Stimulated activated CD4-positive, alpha-beta T cell treated with anti-CD3 and anti-CD28 coated beads, Interleukin-15, amount 100 ng/mL, for 1 hour (primary cell): ENCODE results near the gene FER1L5.
A peak's percentile ranks its signal among the peaks of the same experiment; 100 is the strongest.
"Not testable (repeated sequence)": the region's sequence is repeated elsewhere in the genome, so short reads cannot be mapped to it uniquely, and the experiment has no call there.

Experiments used
- DNase-seq, 2 donors: peaks; one replicate each; pipeline ENCODE4 v3.0.0-alpha.2; 2020; ENCODE audit warnings: low read depth in 1 of 2, low spot score in 1 of 2

FER1L5 gene

DNA sequence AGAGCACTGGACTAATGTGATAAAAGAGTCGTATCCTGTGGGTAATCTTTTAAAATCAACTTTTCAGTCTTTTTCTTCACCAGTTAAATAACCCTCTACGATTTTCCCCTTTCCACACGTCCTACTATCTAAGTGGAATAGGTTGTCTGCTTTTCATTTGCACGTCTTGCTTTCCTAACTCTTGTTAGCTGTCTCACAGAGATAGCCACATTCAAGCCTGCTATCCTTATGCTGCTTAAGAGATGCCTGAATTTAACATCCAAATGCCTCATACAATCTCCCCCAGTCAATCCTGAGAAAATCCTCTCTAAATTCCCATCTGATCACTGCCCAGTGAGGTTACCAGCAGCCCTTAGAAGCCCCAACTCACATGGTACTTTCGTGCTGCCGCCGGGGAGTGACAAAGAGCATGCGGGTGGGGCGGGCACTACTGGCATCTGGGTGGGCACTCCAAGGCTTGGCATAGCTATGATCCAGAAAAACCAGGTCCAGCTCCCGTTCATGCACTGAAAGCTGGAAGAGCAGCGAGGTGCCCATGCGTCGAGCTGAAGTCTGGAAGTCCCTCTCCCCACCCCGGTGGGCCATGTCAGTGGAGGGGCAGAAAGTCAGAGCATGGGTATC lies 5.9 kb upstream of the FER1L5 start:
- no peak for DNase-seq

DNA sequence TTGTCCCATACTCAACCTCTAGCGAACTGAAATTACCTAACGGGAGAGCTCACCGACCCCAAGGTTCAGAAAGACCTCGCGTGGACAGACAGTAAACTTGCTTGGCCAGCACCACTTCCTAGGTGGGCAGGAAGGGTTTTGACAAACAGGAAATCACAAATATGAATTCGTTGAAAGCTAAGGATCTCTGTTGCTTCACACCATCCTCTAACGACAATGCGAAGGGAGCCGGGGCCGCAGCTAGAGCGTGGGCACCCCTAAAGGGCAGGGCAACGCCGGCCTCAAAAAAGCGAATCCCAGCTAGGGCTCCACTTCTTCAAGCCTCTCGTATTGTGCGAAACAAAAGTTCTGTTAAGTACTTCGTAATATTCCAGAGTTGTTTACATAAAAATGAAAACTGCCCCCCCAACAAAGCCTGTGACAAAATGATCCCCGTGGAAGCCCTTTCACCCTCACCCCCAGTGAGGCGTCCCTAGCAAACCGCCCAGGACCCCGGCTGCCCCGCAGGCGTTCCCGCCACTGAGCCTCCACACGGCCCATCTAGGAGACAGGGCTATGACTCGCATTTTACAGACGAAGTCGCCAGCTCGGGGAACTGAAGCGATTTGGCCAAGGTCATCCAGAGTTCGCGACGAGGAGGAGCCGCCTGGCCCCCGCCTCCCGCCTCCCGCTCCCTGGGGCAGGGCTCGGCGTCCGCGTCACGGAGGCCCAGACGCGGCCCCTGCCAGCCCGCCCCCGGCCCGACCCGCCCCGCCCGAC lies 5.0 kb upstream of the FER1L5 start:
- DNase-seq: peak; percentile 54 to 70

- peak; percentile 80 to 84 for DNase-seq
These were observed 4.1 kb upstream of the FER1L5 start, which contains the start of gene KANSL3 for GRCh38 chr2:96638144-96639121. Gene KANSL3, minus strand, starts transcription at chr2:96638312. Its CDS starts 1,177 bp downstream, at chr2:96637135.

DNA sequence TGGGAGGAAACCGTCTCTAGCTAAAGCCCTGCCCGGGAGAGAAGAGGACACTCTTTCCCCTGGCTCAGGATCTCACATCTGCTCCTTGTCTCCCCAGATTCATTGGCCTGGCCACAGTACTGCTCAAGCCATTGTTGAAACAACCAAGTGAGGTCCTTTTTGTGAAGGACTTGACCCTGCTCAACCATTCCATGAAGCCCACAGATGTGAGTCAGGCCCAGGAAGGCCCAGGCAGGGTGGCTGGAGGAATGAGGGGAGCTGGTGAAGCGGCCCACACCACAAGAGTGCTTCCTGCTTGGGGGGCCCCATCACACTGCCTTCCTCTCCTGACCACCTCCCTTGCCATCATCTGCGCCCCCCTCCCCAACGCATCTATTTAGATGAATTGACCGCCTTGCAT lies 5.1 kb downstream of the FER1L5 start:
- no peak for DNase-seq

DNA sequence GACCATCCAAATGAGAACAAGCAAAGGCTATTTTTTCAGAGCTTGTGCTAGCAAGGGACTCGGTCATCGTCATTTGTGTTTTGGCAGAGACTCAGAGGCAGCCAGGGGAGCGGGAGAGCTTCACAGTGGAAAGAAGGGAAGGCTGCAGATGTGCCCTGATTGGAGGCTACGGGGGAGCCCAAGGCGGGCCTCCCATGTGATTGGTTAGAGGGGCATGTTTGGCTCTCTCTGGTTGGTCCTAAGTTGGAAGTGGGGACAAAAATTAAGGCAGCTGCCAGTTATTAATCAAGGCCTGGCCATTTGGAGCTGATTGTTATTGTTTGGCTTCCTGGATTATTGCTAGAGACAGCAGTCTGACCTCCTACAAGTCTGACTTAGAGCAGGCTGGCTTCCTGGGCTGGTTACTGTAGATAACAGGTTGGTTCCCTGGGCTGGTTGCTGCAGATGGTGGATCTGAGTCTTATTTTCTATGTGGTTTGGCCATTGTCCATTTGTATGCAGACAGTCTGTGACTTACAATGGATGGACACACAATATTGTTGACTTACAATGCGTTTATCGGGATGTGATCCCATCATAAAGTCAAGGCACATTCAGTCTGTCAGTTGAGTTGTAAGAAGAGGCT lies 5.9 kb downstream of the FER1L5 start:
- DNase-seq: no peak

GRCh38 chr2:96649342-96649741 lies 6.8 kb downstream of the FER1L5 start:
- no peak for DNase-seq

DNA sequence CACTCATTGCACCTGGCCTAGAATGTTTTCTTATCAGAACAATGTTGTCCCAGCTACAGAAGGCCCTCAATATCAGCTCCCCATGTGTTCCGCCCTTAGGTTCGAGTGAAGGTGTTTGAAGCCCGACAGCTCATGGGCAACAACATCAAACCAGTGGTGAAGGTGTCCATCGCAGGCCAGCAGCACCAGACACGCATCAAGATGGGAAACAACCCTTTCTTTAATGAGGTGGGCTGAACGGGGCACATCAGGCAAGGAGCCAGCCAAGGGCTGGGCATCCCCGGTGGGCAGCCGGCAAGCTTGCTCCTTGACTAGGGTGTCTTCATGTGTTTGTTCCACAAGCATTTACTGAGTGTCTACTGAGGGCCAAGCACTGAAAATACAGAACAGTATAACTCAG lies 9.2 kb downstream of the FER1L5 start:
- no peak for DNase-seq

DNA sequence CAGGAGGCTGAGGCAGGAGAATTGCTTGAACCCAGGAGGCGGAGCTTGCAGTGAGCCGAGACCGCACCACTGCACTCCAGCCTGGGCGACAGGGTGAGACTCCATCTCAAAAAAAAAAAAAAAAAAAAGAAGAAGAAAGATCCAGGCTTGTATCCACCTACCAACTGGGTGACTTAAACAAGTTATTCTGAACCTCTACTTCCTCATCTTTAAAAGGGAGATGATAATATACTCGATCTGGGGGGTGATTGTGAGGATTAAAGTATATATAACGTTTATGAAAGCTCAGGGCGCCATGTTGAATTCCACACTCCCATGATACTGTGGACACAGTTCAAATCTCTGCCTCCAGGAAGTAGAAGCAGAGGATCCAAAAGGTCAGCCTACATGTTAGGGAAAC lies 12.2 kb downstream of the FER1L5 start:
- DNase-seq: not testable (repeated sequence)

DNA sequence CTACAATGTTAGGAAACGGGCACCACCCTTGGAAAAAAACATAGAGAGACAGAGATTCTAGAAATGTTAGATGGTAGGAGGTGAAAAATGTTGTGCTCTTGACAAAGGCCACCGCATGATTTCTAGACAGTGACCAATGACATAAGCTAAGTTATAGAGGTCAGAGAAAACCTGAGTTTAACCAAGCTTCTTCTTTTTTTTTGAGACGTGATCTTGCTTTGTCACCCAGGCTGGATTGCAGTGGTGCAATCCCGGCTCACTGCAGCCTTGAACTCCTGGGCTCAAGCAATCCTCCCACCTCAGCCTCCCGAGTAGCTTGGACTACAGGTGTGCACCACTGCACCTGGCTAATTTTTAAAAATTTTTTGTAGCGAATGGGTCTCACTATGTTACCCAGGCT lies 13.0 kb downstream of the FER1L5 start:
- DNase-seq: no peak

GRCh38 chr2:96656540-96656939 lies 14.0 kb downstream of the FER1L5 start:
- no peak for DNase-seq

DNA sequence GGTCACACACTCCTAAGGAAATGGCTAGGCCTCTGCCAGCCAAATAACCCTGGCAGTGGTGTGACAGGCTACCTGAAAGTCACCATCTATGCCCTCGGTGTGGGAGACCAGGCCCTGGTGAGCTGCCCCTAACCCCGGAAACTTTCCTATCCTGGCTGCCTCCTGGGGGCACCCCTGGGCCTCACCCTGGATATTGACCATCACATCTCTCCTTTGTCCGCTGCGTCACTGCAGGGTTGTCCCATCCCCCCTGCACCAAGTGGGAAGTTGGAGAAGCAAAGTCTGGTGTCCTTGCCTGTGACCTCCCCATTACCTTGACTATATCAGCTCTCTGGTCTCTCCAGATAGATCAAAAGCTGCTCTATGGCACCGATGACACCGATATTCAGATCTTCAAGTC lies 18.8 kb downstream of the FER1L5 start:
- no peak for DNase-seq

- DNase-seq: no peak
These were observed 19.8 kb downstream of the FER1L5 start for GRCh38 chr2:96662360-96662759.

- DNase-seq: no peak
These were observed 20.6 kb downstream of the FER1L5 start for GRCh38 chr2:96663177-96663576.

DNA sequence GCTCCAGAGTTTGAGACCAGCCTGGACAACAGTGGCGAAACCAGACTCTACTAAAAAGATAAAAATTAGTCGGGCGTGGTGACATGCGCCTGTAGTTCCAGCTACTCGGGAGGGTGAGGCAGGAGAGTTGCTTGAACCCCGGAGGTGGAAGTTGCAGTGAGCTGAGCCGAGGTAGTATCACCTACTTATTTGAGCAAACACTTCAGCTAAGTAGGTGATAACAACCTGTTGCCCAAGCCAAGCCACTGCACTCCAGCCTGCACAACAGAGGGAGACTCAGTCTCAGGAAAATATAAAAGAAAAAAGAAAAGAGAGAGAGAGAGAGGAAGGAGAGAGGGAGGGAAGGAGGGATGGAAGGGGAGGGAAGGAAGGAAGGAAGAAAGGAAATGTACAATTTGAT lies 21.3 kb downstream of the FER1L5 start:
- DNase-seq: no peak

DNA sequence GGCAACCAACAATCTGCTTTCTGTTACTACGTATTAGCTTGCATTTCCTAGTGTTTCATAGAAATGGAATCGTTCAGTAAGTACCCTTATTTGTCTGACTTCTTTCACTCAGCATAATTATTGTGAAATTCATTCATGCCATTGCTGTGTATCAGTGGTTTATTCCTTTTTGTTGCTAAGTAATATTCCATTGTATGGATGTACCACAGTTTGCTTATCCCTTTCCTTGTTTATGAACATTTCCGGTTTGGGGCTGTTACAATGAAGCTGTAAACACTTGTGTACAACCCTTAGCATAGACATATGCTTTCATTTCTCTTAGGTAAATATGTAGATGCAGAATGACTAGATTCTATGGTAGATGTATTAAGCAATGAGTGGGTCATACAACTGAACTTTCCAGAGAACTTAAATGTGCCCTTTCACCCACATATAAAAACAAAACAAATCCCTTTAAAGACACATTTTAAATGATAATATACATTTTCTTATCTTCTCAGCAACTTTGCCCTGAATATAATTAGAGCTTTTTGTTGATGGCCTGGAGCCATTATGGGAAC lies 21.9 kb downstream of the FER1L5 start:
- no peak for DNase-seq

DNA sequence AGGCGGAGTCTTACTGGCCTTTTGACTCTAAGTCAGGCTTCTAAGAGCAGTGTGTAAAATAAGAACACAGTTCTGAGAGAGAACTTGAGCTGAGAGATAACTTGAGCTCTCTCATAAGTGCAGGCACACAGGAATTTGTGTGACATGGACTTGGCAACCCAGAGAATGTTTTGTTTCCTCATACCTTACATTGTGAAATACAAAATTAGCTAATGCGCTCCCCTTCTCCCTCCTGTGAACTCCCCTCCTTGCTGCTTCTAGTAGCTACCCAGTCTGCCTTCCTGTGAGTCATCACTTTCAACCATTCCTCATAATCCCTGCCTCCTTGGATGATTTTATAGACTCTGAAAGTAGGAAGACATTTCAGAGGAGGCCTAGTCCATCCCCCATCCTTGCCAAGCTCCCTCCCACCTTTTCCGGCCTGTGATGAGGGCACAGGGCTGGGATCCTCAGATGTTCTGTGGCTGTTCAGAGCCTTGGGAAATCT lies 22.6 kb downstream of the FER1L5 start:
- DNase-seq: no peak

GRCh38 chr2:96665717-96666116 lies 23.2 kb downstream of the FER1L5 start:
- not testable (repeated sequence) for DNase-seq

GRCh38 chr2:96668771-96669170 lies 26.2 kb downstream of the FER1L5 start:
- DNase-seq: no peak

GRCh38 chr2:96669539-96670215 lies 27.1 kb downstream of the FER1L5 start:
- DNase-seq: no peak

GRCh38 chr2:96679848-96680247 lies 37.3 kb downstream of the FER1L5 start:
- DNase-seq: no peak
